HG02885 (cell line): ENCODE results near the gene FBXO7.

Experiments
- ATAC-seq: cut with Tn5 transposase; IDR thresholded peaks from one replicate; pipeline ENCODE4 v1.9.1; 2021; ENCODE audit warnings: mild to moderate bottlenecking; ENCODE audit not compliant: unreplicated experiment, poor library complexity

FBXO7 gene

GRCh38 chr22:32487461-32487860 is 12.8 kb downstream of the FBXO7 start:
- no peak for ATAC-seq

DNA sequence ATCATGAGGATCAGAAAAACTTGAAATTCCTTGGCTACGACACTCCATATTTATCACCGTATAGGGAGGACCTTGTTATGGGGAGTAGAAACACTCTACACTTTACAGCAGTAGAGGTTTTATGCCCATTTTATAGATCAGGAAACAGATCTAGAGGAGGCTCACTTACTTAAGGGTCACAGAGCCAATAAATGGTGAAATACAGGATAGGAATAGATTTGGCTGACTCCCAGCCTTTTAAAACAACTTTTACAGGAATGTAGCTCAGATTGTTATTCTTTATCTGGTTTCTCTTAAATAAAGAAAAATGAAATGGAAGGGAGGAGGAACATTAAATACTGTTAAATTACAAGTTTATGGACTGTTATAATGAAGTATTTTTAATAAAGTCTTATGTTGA is 14.8 kb downstream of the FBXO7 start:
- ATAC-seq: no peak

DNA sequence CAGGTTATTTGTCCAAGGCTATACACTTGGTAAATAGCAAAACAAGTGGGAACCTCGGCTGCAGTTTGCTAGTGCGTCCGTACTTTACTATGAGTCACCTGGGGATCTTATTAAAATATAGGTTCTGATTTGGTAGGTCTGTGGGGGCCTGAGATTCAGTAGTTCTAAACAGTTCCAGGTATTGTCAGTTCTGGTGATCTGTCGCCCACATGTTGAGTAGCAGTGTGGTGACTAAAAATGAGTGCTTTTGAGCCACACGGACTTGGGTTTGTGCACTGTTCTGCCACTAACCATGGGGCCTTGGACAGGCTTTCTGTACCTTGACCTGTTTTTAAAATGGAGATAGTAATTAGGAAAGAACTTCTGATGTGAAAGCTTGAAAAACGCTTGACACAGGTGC is 15.7 kb downstream of the FBXO7 start:
- ATAC-seq: no peak

- no peak for ATAC-seq
These were observed 17.5 kb downstream of the FBXO7 start for GRCh38 chr22:32492111-32492510.

DNA sequence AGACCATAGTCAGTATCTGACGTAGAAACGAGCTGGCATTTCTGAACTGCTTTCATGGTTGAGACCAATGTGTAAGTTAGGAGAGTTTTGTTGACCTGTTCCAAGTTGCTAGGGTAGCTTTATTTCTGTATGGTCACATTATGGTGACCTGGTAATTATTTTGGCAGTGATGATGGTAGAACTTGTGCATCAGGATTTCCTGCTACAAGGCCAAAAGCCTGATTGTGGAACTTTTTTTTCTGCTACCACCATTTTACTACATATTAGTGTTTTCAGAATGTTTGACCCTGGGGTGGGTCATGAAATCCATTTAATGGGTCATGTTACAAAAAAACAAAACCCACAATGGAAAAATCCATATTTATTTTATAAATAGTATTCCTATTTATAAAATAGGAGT is 18.9 kb downstream of the FBXO7 start:
- no peak for ATAC-seq

- ATAC-seq: no peak
These were observed 20.4 kb downstream of the FBXO7 start for GRCh38 chr22:32494971-32495370.

GRCh38 chr22:32499666-32500065 is 25.1 kb downstream of the FBXO7 start:
- no peak for ATAC-seq

DNA sequence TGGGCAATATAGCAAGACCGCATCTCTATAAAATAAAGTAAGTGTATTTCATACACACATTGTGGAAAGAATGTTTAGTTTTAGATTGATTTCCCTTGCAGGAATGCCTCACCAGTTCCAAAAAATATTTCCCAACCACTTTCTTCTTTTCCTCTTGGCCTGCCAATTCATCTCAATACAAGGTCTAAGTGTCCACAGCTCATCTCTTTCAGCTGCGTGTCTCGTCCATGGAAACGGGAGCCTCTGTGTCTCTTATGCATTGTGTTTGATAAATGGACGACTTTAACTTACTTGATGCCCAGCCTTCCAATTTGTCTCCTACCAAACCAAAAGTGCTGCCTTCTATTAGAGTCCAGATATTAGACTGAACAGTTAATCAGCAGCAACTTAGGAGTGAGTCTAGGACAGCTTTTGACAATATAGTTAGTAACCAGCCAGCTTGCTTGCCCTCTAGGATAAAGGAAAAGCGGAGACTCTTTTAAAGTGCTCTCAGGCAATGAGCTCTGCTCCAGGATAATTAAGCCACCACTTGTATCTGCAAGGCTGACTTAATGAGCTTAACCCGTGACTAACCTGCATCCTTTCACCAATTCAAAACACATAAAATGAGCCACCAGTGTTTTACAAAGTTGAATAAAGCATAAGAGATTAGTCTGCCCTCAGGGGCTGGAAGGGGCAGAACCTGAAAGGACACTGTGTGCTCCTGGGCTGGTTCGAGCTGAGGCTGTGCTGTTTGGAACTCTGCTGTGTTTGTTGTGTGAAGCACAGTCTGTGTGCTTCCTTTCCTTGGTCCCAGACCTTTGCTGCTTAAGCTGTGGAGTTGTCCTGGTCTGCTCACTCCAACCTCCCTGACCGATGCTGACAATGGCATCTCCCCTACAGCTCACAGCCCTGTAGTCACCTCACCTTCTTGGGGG is 27.5 kb downstream of the FBXO7 start:
- ATAC-seq: no peak

- ATAC-seq: no peak
These were observed 34.4 kb downstream of the FBXO7 start for GRCh38 chr22:32509045-32509444.

DNA sequence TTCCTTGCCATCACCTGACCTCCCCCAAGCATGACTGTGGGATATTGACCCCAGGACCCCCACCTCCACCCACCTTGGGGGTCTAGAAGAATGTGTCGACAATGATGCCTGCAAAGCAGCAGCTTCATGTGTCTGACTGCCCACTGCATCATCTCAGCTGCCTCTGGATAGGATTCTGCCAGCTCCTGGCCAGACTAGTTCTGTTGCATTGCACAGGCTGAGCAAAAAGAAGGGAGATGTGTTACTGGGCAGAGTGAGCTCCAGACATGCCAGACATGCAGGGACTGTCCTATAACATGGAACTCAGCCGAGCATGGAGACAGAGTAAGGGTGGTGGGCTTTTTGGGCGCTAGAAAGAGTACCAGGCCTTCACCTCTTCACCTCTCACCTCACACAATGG is 36.7 kb downstream of the FBXO7 start:
- no peak for ATAC-seq

GRCh38 chr22:32511776-32512175 is 37.2 kb downstream of the FBXO7 start:
- ATAC-seq: no peak

GRCh38 chr22:32512267-32512982 is 37.8 kb downstream of the FBXO7 start:
- no peak for ATAC-seq

DNA sequence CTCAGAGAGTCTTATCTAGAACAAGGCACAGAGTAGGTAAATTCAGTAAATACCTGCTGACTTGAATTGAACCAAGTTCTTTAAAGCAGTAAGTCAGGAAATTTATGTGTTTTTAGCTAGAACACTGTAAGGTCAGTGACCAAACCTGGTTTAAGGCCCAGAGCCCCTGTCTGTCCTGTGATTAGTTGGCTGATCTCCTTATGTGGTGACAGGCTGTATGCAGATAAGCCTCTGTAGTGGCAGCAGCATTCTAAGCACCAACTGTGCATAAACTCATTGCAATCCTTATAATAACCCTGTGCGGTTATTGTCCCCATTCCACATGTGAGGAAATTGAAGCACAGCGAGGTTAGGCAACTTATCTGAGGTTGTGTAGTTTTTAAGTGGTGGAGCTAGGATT is 40.5 kb downstream of the FBXO7 start:
- no peak for ATAC-seq

DNA sequence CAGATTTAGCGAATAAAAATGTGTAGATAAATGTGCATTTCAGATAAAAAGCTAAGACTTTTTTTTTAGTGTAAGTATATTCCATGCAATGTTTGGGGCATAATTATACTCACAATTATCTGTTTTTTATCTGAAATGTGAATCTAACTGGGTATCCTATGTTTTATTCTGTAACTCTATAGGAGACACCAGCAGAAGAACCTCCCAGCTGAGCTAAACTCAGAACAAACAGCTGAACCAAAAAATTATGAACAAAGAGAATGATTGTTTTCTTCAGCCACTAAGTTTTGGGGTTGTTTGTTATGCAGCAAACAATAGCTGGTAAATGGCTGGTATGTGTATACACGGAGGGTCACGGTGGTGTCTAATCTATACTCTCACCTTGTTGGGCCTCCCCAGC is 42.9 kb downstream of the FBXO7 start:
- no peak for ATAC-seq

GRCh38 chr22:32517921-32518320 is 43.3 kb downstream of the FBXO7 start:
- ATAC-seq: no peak

DNA sequence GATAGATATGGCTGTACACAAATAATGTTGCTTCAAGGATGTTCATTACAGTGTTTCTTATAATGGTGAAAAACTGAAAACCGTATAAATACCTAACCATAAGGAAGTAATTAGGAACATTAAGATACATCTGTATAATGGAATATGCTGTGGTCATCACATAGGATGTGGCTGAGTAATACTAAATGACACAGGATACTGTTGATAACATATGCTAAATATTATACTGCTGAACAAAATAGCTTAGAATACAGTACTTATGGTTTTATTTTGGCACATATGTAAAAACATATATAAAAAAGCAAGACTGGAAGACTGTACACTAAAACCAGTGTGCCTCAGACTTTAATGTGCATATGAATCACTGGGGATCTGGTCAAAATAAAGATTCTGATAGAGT is 43.8 kb downstream of the FBXO7 start:
- ATAC-seq: no peak

GRCh38 chr22:32518848-32519247 is 44.2 kb downstream of the FBXO7 start:
- no peak for ATAC-seq

DNA sequence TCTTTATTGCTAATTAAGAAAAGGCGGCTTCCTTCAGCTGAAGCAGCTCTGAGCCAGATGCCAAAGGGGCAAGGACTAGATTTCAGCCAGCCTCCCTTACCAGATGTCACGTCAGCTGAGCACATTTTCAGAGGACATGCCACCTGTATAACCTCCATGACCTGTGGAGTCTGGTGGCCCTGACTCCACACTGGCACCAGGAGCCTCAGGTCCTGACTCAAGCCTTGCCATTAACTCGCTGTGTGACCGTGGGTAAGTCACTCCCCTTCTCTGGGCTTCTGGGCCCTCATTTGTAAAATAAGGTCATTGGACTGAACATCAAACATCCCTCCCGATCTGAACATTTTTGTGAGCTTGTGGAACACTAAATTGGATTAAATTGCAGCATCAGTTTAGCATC is 46.0 kb downstream of the FBXO7 start:
- ATAC-seq: no peak

DNA sequence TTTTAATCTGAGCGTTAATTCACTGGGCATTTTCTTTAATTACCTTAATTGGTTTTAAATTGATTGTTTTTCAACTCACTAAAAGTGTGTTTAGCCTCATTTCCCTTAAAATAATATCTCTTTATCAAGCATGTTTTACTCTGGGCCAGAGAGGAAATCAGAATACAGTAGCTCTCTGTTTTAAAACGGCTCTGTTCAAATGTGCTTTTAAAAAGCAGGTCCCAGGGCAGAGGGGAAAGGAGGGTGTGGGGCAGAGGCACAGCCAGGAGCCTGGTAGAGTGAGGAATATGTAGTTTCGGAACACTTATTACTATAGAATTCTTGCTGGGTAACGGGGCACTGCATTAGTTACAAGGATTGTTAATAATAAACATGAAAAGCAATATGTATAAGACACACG is 47.6 kb downstream of the FBXO7 start:
- ATAC-seq: no peak

GRCh38 chr22:32527756-32528155 is 53.1 kb downstream of the FBXO7 start:
- ATAC-seq: no peak

- no peak for ATAC-seq
These were observed 53.7 kb downstream of the FBXO7 start for GRCh38 chr22:32528316-32528715.
